Fibroblast of the aortic adventitia (primary cell): ENCODE data around the gene SLC5A12. TPM values are rescaled to one million over a fixed set of nuclear protein-coding genes. Genes with fewer than 3 reads are reported as not detected.
A peak's percentile ranks its signal among the peaks of the same experiment; 100 is the strongest.

Source experiments
- DNase-seq: peaks from one replicate; pipeline ENCODE4 v3.0.0-alpha.2; 2010; ENCODE audit warnings: low read depth
- H3K4me3 ChIP-seq: 2 replicates; pipeline ENCODE4 v1.5.1; 2011; ENCODE audit warnings: low read depth, mild to moderate bottlenecking, control low read depth, low read length, moderate library complexity
- total RNA-seq: library from RNA; depleted of rRNA; stranded (reverse); fragments of >200 nt; gene quantifications from 2 replicates; pipeline ENCODE4 v1.2.3, GENCODE V29; 2012; ENCODE audit warnings: low replicate concordance
- TF ChIP-seq, protein P1 (sequence below): IDR thresholded peaks from 2 replicates; pipeline ENCODE4 v1.5.1; 2011; ENCODE audit warnings: mild to moderate bottlenecking, low read length, control low read depth, inconsistent platforms; ENCODE audit not compliant: insufficient read depth

SLC5A12 gene
- total RNA-seq, 1 donor: 0.09 TPM

DNA sequence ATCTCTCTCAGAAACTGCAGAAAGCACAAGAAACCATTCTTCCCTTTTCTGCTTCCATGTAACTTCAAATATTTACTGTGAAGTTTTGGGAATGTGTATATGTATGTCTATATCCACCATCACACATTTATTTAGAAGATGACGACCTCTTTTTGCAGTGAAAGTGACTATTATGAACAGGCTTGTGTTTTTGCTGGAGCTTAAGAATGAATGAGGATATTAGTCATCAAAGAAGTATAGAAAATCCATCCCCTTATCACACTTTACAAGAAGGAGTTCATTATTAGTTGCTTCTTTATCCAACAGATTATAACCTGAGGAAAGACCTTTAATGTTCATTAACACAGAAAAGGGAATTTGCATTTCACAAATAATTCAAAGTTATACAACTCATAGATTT lies 21.1 kb upstream of the SLC5A12 start:
- H3K4me3 ChIP-seq: no peak overlapping the region
- TF ChIP-seq, protein P1, sequence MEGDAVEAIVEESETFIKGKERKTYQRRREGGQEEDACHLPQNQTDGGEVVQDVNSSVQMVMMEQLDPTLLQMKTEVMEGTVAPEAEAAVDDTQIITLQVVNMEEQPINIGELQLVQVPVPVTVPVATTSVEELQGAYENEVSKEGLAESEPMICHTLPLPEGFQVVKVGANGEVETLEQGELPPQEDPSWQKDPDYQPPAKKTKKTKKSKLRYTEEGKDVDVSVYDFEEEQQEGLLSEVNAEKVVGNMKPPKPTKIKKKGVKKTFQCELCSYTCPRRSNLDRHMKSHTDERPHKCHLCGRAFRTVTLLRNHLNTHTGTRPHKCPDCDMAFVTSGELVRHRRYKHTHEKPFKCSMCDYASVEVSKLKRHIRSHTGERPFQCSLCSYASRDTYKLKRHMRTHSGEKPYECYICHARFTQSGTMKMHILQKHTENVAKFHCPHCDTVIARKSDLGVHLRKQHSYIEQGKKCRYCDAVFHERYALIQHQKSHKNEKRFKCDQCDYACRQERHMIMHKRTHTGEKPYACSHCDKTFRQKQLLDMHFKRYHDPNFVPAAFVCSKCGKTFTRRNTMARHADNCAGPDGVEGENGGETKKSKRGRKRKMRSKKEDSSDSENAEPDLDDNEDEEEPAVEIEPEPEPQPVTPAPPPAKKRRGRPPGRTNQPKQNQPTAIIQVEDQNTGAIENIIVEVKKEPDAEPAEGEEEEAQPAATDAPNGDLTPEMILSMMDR: no peak
- no peak for DNase-seq

DNA sequence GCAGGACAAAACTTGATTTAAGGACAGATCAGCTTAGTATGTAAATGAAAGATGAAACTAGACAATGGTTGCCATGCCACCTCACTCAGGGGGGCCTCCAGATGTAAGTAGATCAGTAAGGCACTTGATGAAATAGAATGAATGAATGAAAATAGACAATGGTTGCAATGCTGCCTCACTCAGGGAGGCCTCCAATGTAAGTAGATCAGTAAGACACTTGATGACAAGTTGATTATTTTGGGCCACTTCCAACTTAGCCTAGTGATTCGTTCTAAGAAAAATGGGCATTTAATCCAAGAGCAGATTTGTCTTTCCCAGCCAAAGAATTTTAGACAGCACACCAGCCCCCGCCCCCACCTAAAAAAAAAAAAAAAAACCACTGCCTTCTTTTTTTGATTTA lies 19.2 kb upstream of the SLC5A12 start:
- TF ChIP-seq, protein P1: no peak
- peak; percentile 58 for DNase-seq
- no peak overlapping the region for H3K4me3 ChIP-seq

- H3K4me3 ChIP-seq: no peak overlapping the region
- TF ChIP-seq, protein P1: no peak
Measured at GRCh38 chr11:26739366-26740073, 17.7 kb upstream of the SLC5A12 start.

GRCh38 chr11:26734691-26735090 lies 12.8 kb upstream of the SLC5A12 start:
- no peak for DNase-seq
- TF ChIP-seq, protein P1: no peak
- no peak overlapping the region for H3K4me3 ChIP-seq

More at GRCh38 chr11:26739366-26740073, 17.7 kb upstream of the SLC5A12 start:
- no peak for DNase-seq

DNA sequence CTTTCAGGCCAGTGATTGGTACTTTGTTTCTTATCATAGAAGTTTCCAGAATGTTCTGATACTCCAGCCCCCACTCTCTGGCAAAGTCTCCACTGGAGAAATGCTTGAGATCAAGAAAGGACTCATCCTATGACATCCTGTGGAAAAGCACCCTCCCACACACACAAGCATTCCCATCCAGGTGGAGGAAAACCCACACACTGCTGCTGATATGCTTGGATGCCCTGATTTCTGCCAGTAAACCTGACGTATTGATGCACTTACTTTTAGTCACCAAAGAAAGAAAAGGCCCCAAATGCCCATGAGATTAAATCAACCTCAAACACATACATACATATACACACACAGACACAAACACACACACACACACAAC lies 9.2 kb upstream of the SLC5A12 start:
- no peak for DNase-seq
- TF ChIP-seq, protein P1: no peak
- H3K4me3 ChIP-seq: no peak overlapping the region

GRCh38 chr11:26730414-26731083 lies 8.7 kb upstream of the SLC5A12 start:
- peak; percentile 18 for DNase-seq
- H3K4me3 ChIP-seq: no peak overlapping the region
- TF ChIP-seq, protein P1: no peak
